HepG2 (cell line): ENCODE results near the gene CDK2AP2. TPM values are rescaled to one million over a fixed set of nuclear protein-coding genes. Genes with fewer than 3 reads are reported as not detected.

Source experiments
- ATAC-seq: fragments of 200-7000 bp; cut with Tn5 transposase; 3 replicates; pipeline ENCODE4 v1.9.1; 2020; ENCODE audit warnings: mild to moderate bottlenecking, moderate library complexity
- BruUV-seq: library from RNA; stranded (reverse); fragments of 400-500 nt; replicated peaks from 2 replicates; lab custom pipeline; 2021; lab: Mats Ljungman, UMichigan
- CTCF ChIA-PET: fragments of 300-600 bp; formaldehyde crosslinking; extraction: SDS; loops from one replicate; lab custom pipeline; 2021; ENCODE audit warnings: low total read pairs, inconsistent platforms, low intra/inter-chr PET ratio; lab: Yijun Ruan, JAX
- POLR2A ChIA-PET: fragments of 350-600 bp; sonication (Branson Sonifier 250); formaldehyde crosslinking; loops from one replicate; lab custom pipeline; 2020; ENCODE audit warnings: antibody characterized with exemption, inconsistent platforms; lab: Yijun Ruan, JAX
- DNase-seq: peaks from one replicate; pipeline ENCODE4 v3.0.0-alpha.2; 2015; ENCODE audit warnings: low spot score
- FAIRE-seq: peaks from 3 replicates; lab custom pipeline; 2011; peaks lifted over from hg19 to GRCh38; lab: Jason Lieb, UNC
- H2AFZ ChIP-seq: one replicate; pipeline ENCODE4 v1.6.1; 2011; ENCODE audit warnings: low read length, inconsistent platforms
- H3K27ac ChIP-seq: fragments of 300-600 bp; 3 replicates; pipeline ENCODE4 v1.8.0; 2011; ENCODE audit warnings: mixed run types, mild to moderate bottlenecking, mixed read lengths, low read length, inconsistent platforms; ENCODE audit not compliant: insufficient read depth; ENCODE audit errors: extremely low read length
- H3K27me3 ChIP-seq, 2 experiments: fragments of 200-600 bp in 1 of 2; 2 replicates in 1 of 2; 3 replicates in 1 of 2; pipeline versions ENCODE4 v1.6.0 to v1.8.0; 2011; ENCODE audit warnings: low read length in 2 of 2, mild to moderate bottlenecking in 2 of 2, moderate library complexity in 2 of 2, inconsistent platforms in 1 of 2; ENCODE audit not compliant: insufficient read depth in 2 of 2, control insufficient read depth in 1 of 2
- H3K36me3 ChIP-seq, 2 experiments: fragments of 200-600 bp in 1 of 2; replicated peaks in 1 of 2; 2 replicates in 1 of 2; 3 replicates in 1 of 2; pipeline versions ENCODE4 v1.5.1 to v1.8.0; 2011; ENCODE audit warnings: low read length in 2 of 2, inconsistent platforms in 1 of 2; ENCODE audit not compliant: insufficient read depth in 2 of 2, control insufficient read depth in 1 of 2
- H3K4me1 ChIP-seq: 2 replicates; pipeline ENCODE4 v1.5.1; 2012; ENCODE audit warnings: low read length, inconsistent platforms; ENCODE audit not compliant: insufficient read depth
- H3K4me2 ChIP-seq: 2 replicates; pipeline ENCODE4 v1.6.0; 2011; ENCODE audit warnings: low read depth, low read length, inconsistent platforms
- H3K4me3 ChIP-seq, 3 experiments: fragments of 200-600 bp in 1 of 3; sonication (generic), shearing (Covaris generic) in 1 of 3; replicated peaks in 1 of 3; 2 replicates each; pipeline ENCODE4 v1.5.1; 2011 to 2016; ENCODE audit warnings: low read length in 3 of 3, inconsistent platforms in 2 of 3, low read depth in 2 of 3, mild to moderate bottlenecking in 2 of 3, control low read depth in 1 of 3, mixed read lengths in 1 of 3; ENCODE audit not compliant: insufficient read depth in 1 of 3
- H3K79me2 ChIP-seq: one replicate; pipeline ENCODE4 v1.6.1; 2011; ENCODE audit warnings: low read length, inconsistent platforms; ENCODE audit not compliant: insufficient read depth
- H3K9ac ChIP-seq: 2 replicates; pipeline ENCODE4 v1.6.0; 2011; ENCODE audit warnings: mild to moderate bottlenecking, low read depth, low read length, inconsistent platforms; ENCODE audit not compliant: insufficient read depth
- H3K9me3 ChIP-seq: 2 replicates; pipeline ENCODE4 v1.5.1; 2012; ENCODE audit warnings: mild to moderate bottlenecking, low read length
- H4K20me1 ChIP-seq: 2 replicates; pipeline ENCODE4 v1.6.0; 2011; ENCODE audit warnings: inconsistent platforms, mild to moderate bottlenecking, low read length, moderate library complexity; ENCODE audit not compliant: insufficient read depth
- CBFB ChIP-seq: sonication (generic); formaldehyde crosslinking; IDR thresholded peaks from 2 replicates; pipeline ENCODE4 v1.4.0; 2020; ENCODE audit warnings: missing genetic modification reagents
- ETV5 ChIP-seq: IDR thresholded peaks from 2 replicates; pipeline ENCODE4 v1.6.1; 2018; ENCODE audit warnings: missing biosample characterization, missing genetic modification reagents, inconsistent platforms, borderline replicate concordance
- KLF6 ChIP-seq: IDR thresholded peaks from 2 replicates; pipeline ENCODE4 v1.8.0; 2016; ENCODE audit warnings: missing biosample characterization, missing genetic modification reagents
- MTF2 ChIP-seq: sonication (generic); formaldehyde crosslinking; IDR thresholded peaks from 2 replicates; pipeline ENCODE4 v1.5.0; 2020; ENCODE audit warnings: missing genetic modification reagents, borderline replicate concordance
- NFKBIZ ChIP-seq: IDR thresholded peaks from 2 replicates; pipeline ENCODE4 v1.6.1; 2018; ENCODE audit warnings: missing genetic modification reagents, missing compliant biosample characterization
- NR2F2 ChIP-seq: IDR thresholded peaks from 2 replicates; pipeline ENCODE4 v1.6.1; 2012; ENCODE audit warnings: low read depth, inconsistent platforms, borderline replicate concordance
- NR3C1 ChIP-seq: sonication (generic); formaldehyde crosslinking; IDR thresholded peaks from 2 replicates; pipeline ENCODE4 v1.4.0; 2020; ENCODE audit warnings: missing genetic modification reagents
- SMC3 ChIP-seq: IDR thresholded peaks from 2 replicates; pipeline ENCODE4 v1.6.1; 2011; ENCODE audit warnings: low read length, improper control_type of control experiment
- ZNF124 ChIP-seq: sonication (generic); formaldehyde crosslinking; IDR thresholded peaks from 2 replicates; pipeline ENCODE4 v1.4.0; 2020; ENCODE audit warnings: missing genetic modification reagents
- ZNF329 ChIP-seq: sonication (generic); formaldehyde crosslinking; IDR thresholded peaks from 2 replicates; pipeline ENCODE4 v1.9.0; 2021; ENCODE audit warnings: low read depth, mild to moderate bottlenecking, missing genetic modification reagents
- WGBS: methylation state at CpG from one replicate; pipeline ENCODE4 v1.1.6; 2017; ENCODE audit warnings: low lambda C conversion rate; 5-methylcytosine and 5-hydroxymethylcytosine counted together
- in situ Hi-C: cut with HindIII; loops from 2 replicates; pipeline ENCODE4 v1.10.0; 2017; ENCODE audit warnings: low pct_unique_long_range_greater_than_20kb; ENCODE audit not compliant: extremely low pct_ligation_motif_present
- intact Hi-C: fragments of 100-400 bp; cut with micrococcal nuclease; formaldehyde crosslinking; loops from one replicate; pipeline ENCODE4 v1.10.0; 2022; ENCODE audit not compliant: unreplicated experiment
- polyA plus RNA-seq, 8 experiments: library from polyadenylated mRNA; depleted of rRNA in 3 of 8; stranded (reverse) in 7 of 8; unstranded in 1 of 8; fragments of >200 nt; fragmentation: Illumina TruSeq in 4 of 8; extraction: Trizol in 4 of 8; gene quantifications; 2 replicates each; pipeline versions ENCODE4 v1.2.1 to v1.2.3, GENCODE V29; 2011 to 2016; ENCODE audit warnings: low read depth in 4 of 8, missing spikeins in 1 of 8, mixed read lengths in 1 of 8; ENCODE audit not compliant: insufficient read depth in 1 of 8
- total RNA-seq, 5 experiments: library from RNA; depleted of rRNA; stranded (reverse); fragments of >200 nt; fragmentation: Illumina TruSeq; extraction: Trizol; gene quantifications; 2 replicates each; pipeline ENCODE4 v1.2.3, GENCODE V29; 2016; ENCODE audit warnings: low read depth in 1 of 5
- TF ChIP-seq, protein P1 (sequence below): sonication (generic); formaldehyde crosslinking; IDR thresholded peaks from 2 replicates; pipeline ENCODE4 v1.4.0; 2020; ENCODE audit warnings: missing genetic modification reagents
- TF ChIP-seq, protein P2 (sequence below): sonication (generic); formaldehyde crosslinking; IDR thresholded peaks from 2 replicates; pipeline ENCODE4 v1.8.0; 2022; ENCODE audit warnings: missing genetic modification reagents, mild to moderate bottlenecking, borderline replicate concordance
- TF ChIP-seq, protein P3 (sequence below): sonication (generic); formaldehyde crosslinking; IDR thresholded peaks from 2 replicates; pipeline ENCODE4 v1.4.0; 2020; ENCODE audit warnings: mild to moderate bottlenecking, missing genetic modification reagents
- TF ChIP-seq, protein P4 (sequence below): sonication (generic); formaldehyde crosslinking; IDR thresholded peaks from 2 replicates; pipeline ENCODE4 v1.5.0; 2020; ENCODE audit warnings: mild to moderate bottlenecking, missing genetic modification reagents, borderline replicate concordance

The CDK2AP2 gene
- total and polyA plus RNA-seq, 2 of the 13 experiments (the other 11 are each of a cell fraction or from before 2014, with no cell fraction given) = 15.0 to 23.2 TPM

DNA sequence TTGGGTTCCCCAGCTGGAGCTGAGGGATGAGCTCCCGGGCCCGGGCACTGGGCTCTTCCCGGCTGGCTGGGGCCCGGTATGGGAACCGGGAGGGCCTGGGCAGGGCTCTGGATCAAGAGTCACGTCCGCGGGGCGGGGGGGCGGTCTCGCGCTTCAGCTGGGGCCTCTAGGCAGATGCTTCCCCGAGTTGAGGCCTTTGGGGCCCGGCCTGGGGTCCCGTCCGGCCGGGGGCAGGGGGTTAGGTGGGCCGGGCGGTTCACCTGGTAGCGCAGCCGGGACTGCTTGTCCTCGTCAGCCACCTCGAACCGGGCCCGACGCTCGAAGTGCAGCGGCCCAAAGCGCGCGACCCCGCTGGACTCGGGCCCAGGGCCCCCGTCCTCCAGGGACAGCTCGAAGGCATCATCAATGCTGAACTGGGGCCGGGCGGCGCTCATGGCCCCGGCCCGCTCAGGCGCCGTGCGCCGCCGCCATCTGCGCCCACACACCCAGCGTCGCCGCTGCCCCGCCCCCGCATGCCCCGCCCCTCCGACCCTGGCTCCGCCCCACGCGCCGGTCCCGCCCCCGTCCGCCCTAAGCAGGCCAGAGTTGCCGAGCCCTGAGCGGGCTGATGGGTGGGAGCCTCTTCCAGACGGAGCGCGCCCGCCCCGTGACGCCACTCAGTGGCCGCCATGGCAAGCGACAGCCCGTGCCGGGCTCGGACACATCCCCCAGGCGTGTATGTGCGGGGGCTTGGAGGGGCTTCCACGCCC is 39.0 kb downstream of the CDK2AP2 start, which contains the start of gene TMEM134:
Gene TMEM134 (minus strand): TSS at position 493 of the 749 bp plus-strand sequence. CDS start 59 bp downstream, at position 434.
- no peak for FAIRE-seq
- Histone ChIP-seq H3K4me1 (peaks cover 69% of the 10 kb centered on the region), H3K27me3 (no peaks in the 10 kb centered on the region), H3K79me2 (no peaks in the 10 kb centered on the region), H3K4me2 (peak within 1 kb of the TSS; percentile 97), H3K9me3 (no peaks in the 10 kb centered on the region), H3K4me3 (peak within 1 kb of the TSS; percentile 81 to 87 (median 81)), H3K27ac (peak within 1 kb of the TSS; percentile 56), H3K36me3 (no peaks in the 10 kb centered on the region), H4K20me1 (no peaks in the 10 kb centered on the region), H3K9ac (peak within 1 kb of the TSS; percentile 73), H2AFZ (no peak within 1 kb of the TSS)
- in situ Hi-C loops = loop anchor here (5.0 kb wide), 1 partner anchor 67 kb away; the partner anchor contains the start of genes PPP1CA and TBC1D10C
- BruUV-seq = no TSS peak
- ATAC-seq = peak; percentile 79
- ChIA-PET POLR2A (interaction anchor here (0.7 to 2.0 kb wide), 14 partner anchors 8 to 229 kb away, joined by 3 to 22 read pairs (median 4); partner anchors contain the start of genes AIP, POLD4, PPP1CA and PTPRCAP), CTCF (no interaction called here)
- no CpG with 5 or more reads among the region's 76 CpGs for WGBS
- intact Hi-C loops = no loop called here
- DNase-seq = peak; percentile 81
- TF ChIP-seq, protein P1, sequence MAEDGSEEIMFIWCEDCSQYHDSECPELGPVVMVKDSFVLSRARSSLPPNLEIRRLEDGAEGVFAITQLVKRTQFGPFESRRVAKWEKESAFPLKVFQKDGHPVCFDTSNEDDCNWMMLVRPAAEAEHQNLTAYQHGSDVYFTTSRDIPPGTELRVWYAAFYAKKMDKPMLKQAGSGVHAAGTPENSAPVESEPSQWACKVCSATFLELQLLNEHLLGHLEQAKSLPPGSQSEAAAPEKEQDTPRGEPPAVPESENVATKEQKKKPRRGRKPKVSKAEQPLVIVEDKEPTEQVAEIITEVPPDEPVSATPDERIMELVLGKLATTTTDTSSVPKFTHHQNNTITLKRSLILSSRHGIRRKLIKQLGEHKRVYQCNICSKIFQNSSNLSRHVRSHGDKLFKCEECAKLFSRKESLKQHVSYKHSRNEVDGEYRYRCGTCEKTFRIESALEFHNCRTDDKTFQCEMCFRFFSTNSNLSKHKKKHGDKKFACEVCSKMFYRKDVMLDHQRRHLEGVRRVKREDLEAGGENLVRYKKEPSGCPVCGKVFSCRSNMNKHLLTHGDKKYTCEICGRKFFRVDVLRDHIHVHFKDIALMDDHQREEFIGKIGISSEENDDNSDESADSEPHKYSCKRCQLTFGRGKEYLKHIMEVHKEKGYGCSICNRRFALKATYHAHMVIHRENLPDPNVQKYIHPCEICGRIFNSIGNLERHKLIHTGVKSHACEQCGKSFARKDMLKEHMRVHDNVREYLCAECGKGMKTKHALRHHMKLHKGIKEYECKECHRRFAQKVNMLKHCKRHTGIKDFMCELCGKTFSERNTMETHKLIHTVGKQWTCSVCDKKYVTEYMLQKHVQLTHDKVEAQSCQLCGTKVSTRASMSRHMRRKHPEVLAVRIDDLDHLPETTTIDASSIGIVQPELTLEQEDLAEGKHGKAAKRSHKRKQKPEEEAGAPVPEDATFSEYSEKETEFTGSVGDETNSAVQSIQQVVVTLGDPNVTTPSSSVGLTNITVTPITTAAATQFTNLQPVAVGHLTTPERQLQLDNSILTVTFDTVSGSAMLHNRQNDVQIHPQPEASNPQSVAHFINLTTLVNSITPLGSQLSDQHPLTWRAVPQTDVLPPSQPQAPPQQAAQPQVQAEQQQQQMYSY = no peak
- no peak for TF ChIP-seq MTF2
- TF ChIP-seq ZNF329 (CRISPR knock-in tag) = peak; percentile 48; the same call in 1 of the 2 replicates
- TF ChIP-seq, protein P2, sequence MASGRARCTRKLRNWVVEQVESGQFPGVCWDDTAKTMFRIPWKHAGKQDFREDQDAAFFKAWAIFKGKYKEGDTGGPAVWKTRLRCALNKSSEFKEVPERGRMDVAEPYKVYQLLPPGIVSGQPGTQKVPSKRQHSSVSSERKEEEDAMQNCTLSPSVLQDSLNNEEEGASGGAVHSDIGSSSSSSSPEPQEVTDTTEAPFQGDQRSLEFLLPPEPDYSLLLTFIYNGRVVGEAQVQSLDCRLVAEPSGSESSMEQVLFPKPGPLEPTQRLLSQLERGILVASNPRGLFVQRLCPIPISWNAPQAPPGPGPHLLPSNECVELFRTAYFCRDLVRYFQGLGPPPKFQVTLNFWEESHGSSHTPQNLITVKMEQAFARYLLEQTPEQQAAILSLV (CRISPR knock-in tag) = no peak; the same call in 1 of the 2 replicates
- no peak for TF ChIP-seq SMC3
- no peak for TF ChIP-seq NFKBIZ (CRISPR knock-in tag)
- TF ChIP-seq ZNF124 (CRISPR knock-in tag) = peak; percentile 39; the same call in 1 of the 2 replicates
- TF ChIP-seq ETV5 (CRISPR knock-in tag) = peak; percentile 28; the same call in 1 of the 2 replicates
- TF ChIP-seq NR3C1 (CRISPR knock-in tag) = no peak
- TF ChIP-seq CBFB (CRISPR knock-in tag) = peak; percentile 85
- TF ChIP-seq NR2F2 = no peak
- TF ChIP-seq, protein P3, sequence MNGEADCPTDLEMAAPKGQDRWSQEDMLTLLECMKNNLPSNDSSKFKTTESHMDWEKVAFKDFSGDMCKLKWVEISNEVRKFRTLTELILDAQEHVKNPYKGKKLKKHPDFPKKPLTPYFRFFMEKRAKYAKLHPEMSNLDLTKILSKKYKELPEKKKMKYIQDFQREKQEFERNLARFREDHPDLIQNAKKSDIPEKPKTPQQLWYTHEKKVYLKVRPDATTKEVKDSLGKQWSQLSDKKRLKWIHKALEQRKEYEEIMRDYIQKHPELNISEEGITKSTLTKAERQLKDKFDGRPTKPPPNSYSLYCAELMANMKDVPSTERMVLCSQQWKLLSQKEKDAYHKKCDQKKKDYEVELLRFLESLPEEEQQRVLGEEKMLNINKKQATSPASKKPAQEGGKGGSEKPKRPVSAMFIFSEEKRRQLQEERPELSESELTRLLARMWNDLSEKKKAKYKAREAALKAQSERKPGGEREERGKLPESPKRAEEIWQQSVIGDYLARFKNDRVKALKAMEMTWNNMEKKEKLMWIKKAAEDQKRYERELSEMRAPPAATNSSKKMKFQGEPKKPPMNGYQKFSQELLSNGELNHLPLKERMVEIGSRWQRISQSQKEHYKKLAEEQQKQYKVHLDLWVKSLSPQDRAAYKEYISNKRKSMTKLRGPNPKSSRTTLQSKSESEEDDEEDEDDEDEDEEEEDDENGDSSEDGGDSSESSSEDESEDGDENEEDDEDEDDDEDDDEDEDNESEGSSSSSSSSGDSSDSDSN (CRISPR knock-in tag) = peak; percentile 81
- no peak for TF ChIP-seq KLF6 (CRISPR knock-in tag)
- TF ChIP-seq, protein P4, sequence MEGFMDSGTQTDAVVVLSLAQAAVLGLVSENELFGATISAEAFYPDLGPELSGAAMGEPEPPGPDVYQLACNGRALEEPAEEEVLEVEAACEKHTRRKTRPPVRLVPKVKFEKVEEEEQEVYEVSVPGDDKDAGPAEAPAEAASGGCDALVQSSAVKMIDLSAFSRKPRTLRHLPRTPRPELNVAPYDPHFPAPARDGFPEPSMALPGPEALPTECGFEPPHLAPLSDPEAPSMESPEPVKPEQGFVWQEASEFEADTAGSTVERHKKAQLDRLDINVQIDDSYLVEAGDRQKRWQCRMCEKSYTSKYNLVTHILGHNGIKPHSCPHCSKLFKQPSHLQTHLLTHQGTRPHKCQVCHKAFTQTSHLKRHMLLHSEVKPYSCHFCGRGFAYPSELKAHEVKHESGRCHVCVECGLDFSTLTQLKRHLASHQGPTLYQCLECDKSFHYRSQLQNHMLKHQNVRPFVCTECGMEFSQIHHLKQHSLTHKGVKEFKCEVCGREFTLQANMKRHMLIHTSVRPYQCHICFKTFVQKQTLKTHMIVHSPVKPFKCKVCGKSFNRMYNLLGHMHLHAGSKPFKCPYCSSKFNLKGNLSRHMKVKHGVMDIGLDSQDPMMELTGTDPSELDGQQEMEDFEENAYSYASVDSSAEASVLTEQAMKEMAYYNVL (CRISPR knock-in tag) = peak; percentile 15; the same call in 1 of the 2 replicates
